ENCODE data around the gene CD101. TPM values are rescaled to one million over a fixed set of nuclear protein-coding genes. Genes with fewer than 3 reads are reported as not detected.

CD101 gene
- polyA plus RNA-seq, 1 donor from 2014 or later: 1.8 TPM

GRCh38 chr1:116981521-116982037 is 20.0 kb upstream of the CD101 start:
- Mint-ChIP-seq H3K27ac (no peak overlapping the region), H3K36me3 (peaks cover 1% of the 10 kb centered on the region), H3K4me1 (no peaks in the 10 kb centered on the region), H3K27me3 (no peaks in the 10 kb centered on the region), H3K9me3 (peaks cover 0 to 2% (median 0%) of the 10 kb centered on the region in 3 donors), H3K4me3 (no peak overlapping the region)

GRCh38 chr1:116982319-116983004 is 19.1 kb upstream of the CD101 start:
- H3K4me3 Mint-ChIP-seq: no peak overlapping the region

GRCh38 chr1:116983112-116983511 is 18.4 kb upstream of the CD101 start:
- Mint-ChIP-seq H3K27me3 (peaks cover 3% of the 10 kb centered on the region), H3K4me1 (peaks cover 0 to 2% (median 0%) of the 10 kb centered on the region in 3 donors), H3K4me3 (no peak overlapping the region), H3K27ac (no peak overlapping the region), H3K9me3 (peaks cover 0 to 2% (median 0%) of the 10 kb centered on the region in 3 donors), H3K36me3 (peaks cover 1% of the 10 kb centered on the region)

More at GRCh38 chr1:116982319-116983004, 19.1 kb upstream of the CD101 start:
- no peak overlapping the region for H3K27ac Mint-ChIP-seq
- peaks cover 3% of the 10 kb centered on the region for H3K27me3 Mint-ChIP-seq
- H3K4me1 Mint-ChIP-seq: peaks cover 0 to 2% (median 0%) of the 10 kb centered on the region in 3 donors
- H3K36me3 Mint-ChIP-seq: peaks cover 1% of the 10 kb centered on the region
- H3K9me3 Mint-ChIP-seq: peaks cover 0 to 2% (median 0%) of the 10 kb centered on the region in 3 donors

GRCh38 chr1:116983678-116984077 is 17.9 kb upstream of the CD101 start:
- H3K36me3 Mint-ChIP-seq: peaks cover 1% of the 10 kb centered on the region
- H3K9me3 Mint-ChIP-seq: peaks cover 0 to 2% (median 0%) of the 10 kb centered on the region in 3 donors
- H3K27me3 Mint-ChIP-seq: peaks cover 3% of the 10 kb centered on the region
- no peak overlapping the region for H3K4me3 Mint-ChIP-seq
- no peak overlapping the region for H3K27ac Mint-ChIP-seq
- H3K4me1 Mint-ChIP-seq: peaks cover 0 to 2% (median 0%) of the 10 kb centered on the region in 3 donors

GRCh38 chr1:116984406-116985160 is 17.0 kb upstream of the CD101 start:
- Mint-ChIP-seq H3K27me3 (peaks cover 3% of the 10 kb centered on the region), H3K27ac (no peak overlapping the region), H3K36me3 (peaks cover 1% of the 10 kb centered on the region), H3K4me1 (peaks cover 0 to 2% (median 0%) of the 10 kb centered on the region in 3 donors), H3K9me3 (peaks cover 0 to 2% (median 0%) of the 10 kb centered on the region in 3 donors), H3K4me3 (no peak overlapping the region)

GRCh38 chr1:116986421-116987255 is 14.9 kb upstream of the CD101 start:
- Mint-ChIP-seq H3K4me3 (peak overlapping the region in 2 of 4 donors; percentile 23 to 34), H3K4me1 (peaks cover 0 to 2% (median 0%) of the 10 kb centered on the region in 3 donors), H3K36me3 (peaks cover 1% of the 10 kb centered on the region), H3K9me3 (peaks cover 0 to 2% (median 0%) of the 10 kb centered on the region in 3 donors), H3K27me3 (peaks cover 5% of the 10 kb centered on the region), H3K27ac (peak overlapping the region in 1 of 3 donors; percentile 69)

- Mint-ChIP-seq H3K27ac (peak overlapping the region in 1 of 3 donors; percentile 69), H3K4me3 (peak overlapping the region in 2 of 4 donors; percentile 23 to 34), H3K4me1 (peaks cover 0 to 2% (median 0%) of the 10 kb centered on the region in 3 donors), H3K9me3 (peaks cover 0 to 5% (median 0%) of the 10 kb centered on the region in 3 donors), H3K27me3 (peaks cover 8% of the 10 kb centered on the region), H3K36me3 (peaks cover 1% of the 10 kb centered on the region)
Measured at GRCh38 chr1:116987256-116987555, 14.4 kb upstream of the CD101 start.

GRCh38 chr1:116988248-116988647 is 13.3 kb upstream of the CD101 start:
- no peak overlapping the region for H3K27ac Mint-ChIP-seq
- H3K27me3 Mint-ChIP-seq: peaks cover 8% of the 10 kb centered on the region
- no peak overlapping the region for H3K4me3 Mint-ChIP-seq
- H3K4me1 Mint-ChIP-seq: peaks cover 0 to 2% (median 0%) of the 10 kb centered on the region in 3 donors
- H3K9me3 Mint-ChIP-seq: peaks cover 0 to 5% (median 5%) of the 10 kb centered on the region in 3 donors
- H3K36me3 Mint-ChIP-seq: no peaks in the 10 kb centered on the region

- no peaks in the 10 kb centered on the region for H3K36me3 Mint-ChIP-seq
- peaks cover 8% of the 10 kb centered on the region for H3K27me3 Mint-ChIP-seq
- no peak overlapping the region for H3K4me3 Mint-ChIP-seq
- peak overlapping the region in 1 of 3 donors; percentile 32 for H3K27ac Mint-ChIP-seq
- H3K9me3 Mint-ChIP-seq: peaks cover 0 to 8% (median 5%) of the 10 kb centered on the region in 3 donors
- H3K4me1 Mint-ChIP-seq: peaks cover 0 to 2% (median 0%) of the 10 kb centered on the region in 3 donors
Measured at GRCh38 chr1:116988908-116989307, 12.7 kb upstream of the CD101 start.

- Mint-ChIP-seq H3K4me3 (no peak overlapping the region), H3K27me3 (peaks cover 8% of the 10 kb centered on the region), H3K9me3 (peaks cover 0 to 8% (median 4%) of the 10 kb centered on the region in 3 donors), H3K36me3 (no peaks in the 10 kb centered on the region), H3K4me1 (peaks cover 0 to 2% (median 0%) of the 10 kb centered on the region in 3 donors), H3K27ac (no peak overlapping the region)
Measured at GRCh38 chr1:116989835-116990234, 11.7 kb upstream of the CD101 start.

- Mint-ChIP-seq H3K4me3 (no peak overlapping the region), H3K4me1 (peaks cover 0 to 2% (median 0%) of the 10 kb centered on the region in 3 donors), H3K36me3 (no peaks in the 10 kb centered on the region), H3K27me3 (peaks cover 8% of the 10 kb centered on the region), H3K27ac (no peak overlapping the region), H3K9me3 (peaks cover 0 to 8% (median 4%) of the 10 kb centered on the region in 3 donors)
Measured at GRCh38 chr1:116990612-116991151, 10.9 kb upstream of the CD101 start.

- Mint-ChIP-seq H3K27me3 (peaks cover 8% of the 10 kb centered on the region), H3K9me3 (peaks cover 0 to 8% (median 4%) of the 10 kb centered on the region in 3 donors), H3K4me3 (no peak overlapping the region), H3K4me1 (peaks cover 0 to 2% (median 0%) of the 10 kb centered on the region in 3 donors), H3K36me3 (no peaks in the 10 kb centered on the region), H3K27ac (no peak overlapping the region)
Measured at GRCh38 chr1:116991171-116991845, 10.3 kb upstream of the CD101 start.

GRCh38 chr1:116991918-116992317 is 9.6 kb upstream of the CD101 start:
- Mint-ChIP-seq H3K27me3 (peaks cover 8% of the 10 kb centered on the region), H3K4me1 (peaks cover 0 to 2% (median 0%) of the 10 kb centered on the region in 3 donors), H3K27ac (no peak overlapping the region), H3K4me3 (no peak overlapping the region), H3K36me3 (no peaks in the 10 kb centered on the region), H3K9me3 (peaks cover 0 to 8% (median 4%) of the 10 kb centered on the region in 3 donors)

GRCh38 chr1:116993286-116993685 is 8.3 kb upstream of the CD101 start:
- Mint-ChIP-seq H3K27ac (peak overlapping the region in 1 of 3 donors; percentile 16), H3K27me3 (peaks cover 5% of the 10 kb centered on the region), H3K9me3 (peaks cover 0 to 8% (median 4%) of the 10 kb centered on the region in 3 donors), H3K36me3 (no peaks in the 10 kb centered on the region), H3K4me1 (no peaks in the 10 kb centered on the region), H3K4me3 (no peak overlapping the region)

All from IgD-negative memory B cell (primary cell).